NB4 (cell line): ENCODE results near the gene C20orf144.

ENCODE experiments used
- POLR2A ChIP-seq: IDR thresholded peaks from 2 replicates; pipeline ENCODE4 v1.6.1; 2011; ENCODE audit warnings: mild to moderate bottlenecking; ENCODE audit not compliant: insufficient read length; ENCODE audit errors: extremely low read depth
- TF ChIP-seq, protein P1 (sequence below): IDR thresholded peaks from one replicate; pipeline ENCODE4 v1.5.1; 2012; ENCODE audit warnings: low read depth, low read length
- TF ChIP-seq, protein P2 (sequence below): IDR thresholded peaks from 2 replicates; pipeline ENCODE4 v1.6.1; 2011; ENCODE audit warnings: low read depth, low read length

DNA sequence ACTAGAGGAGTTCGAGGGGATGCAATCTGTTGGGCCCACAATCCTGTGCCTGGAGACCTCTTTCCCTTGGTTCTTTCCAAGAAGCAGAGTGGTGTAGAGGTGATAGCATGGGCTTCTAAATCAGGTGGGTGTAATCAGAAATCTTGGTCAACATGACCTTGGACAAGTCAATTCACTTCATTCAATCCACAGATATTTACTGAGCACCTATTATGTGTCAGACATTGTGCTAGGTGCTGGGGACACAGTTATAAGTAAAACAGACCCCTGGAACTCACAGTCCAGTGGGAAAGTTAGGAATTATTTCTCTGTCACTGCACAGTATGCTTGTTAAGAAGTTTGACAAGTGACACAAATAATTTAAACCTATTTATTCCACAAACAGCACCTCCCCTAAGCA, 27.4 kb downstream of the C20orf144 start:
- TF ChIP-seq, protein P1, sequence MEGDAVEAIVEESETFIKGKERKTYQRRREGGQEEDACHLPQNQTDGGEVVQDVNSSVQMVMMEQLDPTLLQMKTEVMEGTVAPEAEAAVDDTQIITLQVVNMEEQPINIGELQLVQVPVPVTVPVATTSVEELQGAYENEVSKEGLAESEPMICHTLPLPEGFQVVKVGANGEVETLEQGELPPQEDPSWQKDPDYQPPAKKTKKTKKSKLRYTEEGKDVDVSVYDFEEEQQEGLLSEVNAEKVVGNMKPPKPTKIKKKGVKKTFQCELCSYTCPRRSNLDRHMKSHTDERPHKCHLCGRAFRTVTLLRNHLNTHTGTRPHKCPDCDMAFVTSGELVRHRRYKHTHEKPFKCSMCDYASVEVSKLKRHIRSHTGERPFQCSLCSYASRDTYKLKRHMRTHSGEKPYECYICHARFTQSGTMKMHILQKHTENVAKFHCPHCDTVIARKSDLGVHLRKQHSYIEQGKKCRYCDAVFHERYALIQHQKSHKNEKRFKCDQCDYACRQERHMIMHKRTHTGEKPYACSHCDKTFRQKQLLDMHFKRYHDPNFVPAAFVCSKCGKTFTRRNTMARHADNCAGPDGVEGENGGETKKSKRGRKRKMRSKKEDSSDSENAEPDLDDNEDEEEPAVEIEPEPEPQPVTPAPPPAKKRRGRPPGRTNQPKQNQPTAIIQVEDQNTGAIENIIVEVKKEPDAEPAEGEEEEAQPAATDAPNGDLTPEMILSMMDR = no peak
- TF ChIP-seq POLR2A = no peak
- TF ChIP-seq, protein P2, sequence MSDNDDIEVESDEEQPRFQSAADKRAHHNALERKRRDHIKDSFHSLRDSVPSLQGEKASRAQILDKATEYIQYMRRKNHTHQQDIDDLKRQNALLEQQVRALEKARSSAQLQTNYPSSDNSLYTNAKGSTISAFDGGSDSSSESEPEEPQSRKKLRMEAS = no peak
